HG03103 (cell line): Measurements from ENCODE around the gene SPATA21.

Experiments used
- ATAC-seq: cut with Tn5 transposase; IDR thresholded peaks from one replicate; pipeline ENCODE4 v1.9.1; 2021; ENCODE audit warnings: low read depth; ENCODE audit not compliant: unreplicated experiment

SPATA21 gene

GRCh38 chr1:16425125-16426025, 11.8 kb downstream of the SPATA21 start:
- ATAC-seq, result no peak

GRCh38 chr1:16422041-16422440, 15.2 kb downstream of the SPATA21 start:
- no peak for ATAC-seq

GRCh38 chr1:16421201-16421600, 16.0 kb downstream of the SPATA21 start:
- no peak for ATAC-seq

GRCh38 chr1:16420424-16421118, 16.7 kb downstream of the SPATA21 start:
- peak; percentile 93 for ATAC-seq

GRCh38 chr1:16418823-16419425, 18.3 kb downstream of the SPATA21 start:
- no peak for ATAC-seq

- ATAC-seq, result no peak
Observed at GRCh38 chr1:16413191-16413590, 24.0 kb downstream of the SPATA21 start.

- ATAC-seq, result no peak
Observed at GRCh38 chr1:16410803-16411202, 26.4 kb downstream of the SPATA21 start.

GRCh38 chr1:16409536-16410152, 27.6 kb downstream of the SPATA21 start:
- no peak for ATAC-seq

- no peak for ATAC-seq
Observed at GRCh38 chr1:16406868-16407267, 30.4 kb downstream of the SPATA21 start.

- no peak for ATAC-seq
Observed at GRCh38 chr1:16405441-16405840, 31.8 kb downstream of the SPATA21 start.

- no peak for ATAC-seq
Observed at GRCh38 chr1:16402742-16403141, 34.5 kb downstream of the SPATA21 start.

- ATAC-seq, result no peak
Observed at GRCh38 chr1:16398371-16398953, 38.8 kb downstream of the SPATA21 start.

- no peak for ATAC-seq
Observed at GRCh38 chr1:16397120-16397519, 40.1 kb downstream of the SPATA21 start.

GRCh38 chr1:16396591-16396990, 40.6 kb downstream of the SPATA21 start:
- ATAC-seq, result no peak

GRCh38 chr1:16394977-16395376, 42.2 kb downstream of the SPATA21 start:
- no peak for ATAC-seq

- no peak for ATAC-seq
Observed at GRCh38 chr1:16393570-16394521, 43.4 kb downstream of the SPATA21 start.

GRCh38 chr1:16392740-16393569, 44.3 kb downstream of the SPATA21 start:
- ATAC-seq, result no peak

GRCh38 chr1:16391411-16391810, 45.8 kb downstream of the SPATA21 start:
- no peak for ATAC-seq
